ENCODE data around the gene CCDC40. TPM values are rescaled to one million over a fixed set of nuclear protein-coding genes. Genes with fewer than 3 reads are reported as not detected.

CCDC40 gene
- total and polyA plus RNA-seq, 10 of the 15 experiments (the other 5 are each of a cell fraction or from before 2014, with no cell fraction given): 0.06 to 0.10 TPM; not detected in 8

DNA sequence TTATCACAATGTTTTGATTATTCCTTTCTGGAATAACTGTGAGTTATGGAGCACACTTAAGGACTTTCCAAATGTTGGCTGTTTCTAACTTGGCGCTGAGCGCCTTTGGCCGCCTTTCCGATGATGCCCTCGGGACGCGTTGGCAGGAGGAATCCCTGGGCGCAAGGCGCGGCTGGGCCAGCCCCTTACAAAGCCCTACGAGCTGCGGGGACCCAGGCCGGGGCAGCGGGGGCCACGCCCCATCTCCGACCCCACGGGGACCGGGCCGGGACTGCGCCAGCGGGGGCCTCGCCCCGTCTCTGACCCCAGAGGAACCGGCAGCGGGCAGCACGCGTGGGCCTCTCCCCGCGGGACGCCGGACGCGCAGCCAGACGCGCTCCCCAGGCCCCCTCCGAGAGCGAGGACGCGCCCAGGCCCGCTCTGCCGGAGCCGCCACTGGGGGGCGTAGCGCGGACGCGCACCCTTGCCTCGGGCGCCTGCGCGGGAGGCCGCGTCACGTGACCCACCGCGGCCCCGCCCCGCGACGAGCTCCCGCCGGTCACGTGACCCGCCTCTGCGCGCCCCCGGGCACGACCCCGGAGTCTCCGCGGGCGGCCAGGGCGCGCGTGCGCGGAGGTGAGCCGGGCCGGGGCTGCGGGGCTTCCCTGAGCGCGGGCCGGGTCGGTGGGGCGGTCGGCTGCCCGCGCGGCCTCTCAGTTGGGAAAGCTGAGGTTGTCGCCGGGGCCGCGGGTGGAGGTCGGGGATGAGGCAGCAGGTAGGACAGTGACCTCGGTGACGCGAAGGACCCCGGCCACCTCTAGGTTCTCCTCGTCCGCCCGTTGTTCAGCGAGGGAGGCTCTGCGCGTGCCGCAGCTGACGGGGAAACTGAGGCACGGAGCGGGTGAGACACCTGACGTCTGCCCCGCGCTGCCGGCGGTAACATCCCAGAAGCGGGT lies 64.8 kb downstream of the CCDC40 start, which contains the start of gene GAA (continued):
- TF ChIP-seq, protein P1, sequence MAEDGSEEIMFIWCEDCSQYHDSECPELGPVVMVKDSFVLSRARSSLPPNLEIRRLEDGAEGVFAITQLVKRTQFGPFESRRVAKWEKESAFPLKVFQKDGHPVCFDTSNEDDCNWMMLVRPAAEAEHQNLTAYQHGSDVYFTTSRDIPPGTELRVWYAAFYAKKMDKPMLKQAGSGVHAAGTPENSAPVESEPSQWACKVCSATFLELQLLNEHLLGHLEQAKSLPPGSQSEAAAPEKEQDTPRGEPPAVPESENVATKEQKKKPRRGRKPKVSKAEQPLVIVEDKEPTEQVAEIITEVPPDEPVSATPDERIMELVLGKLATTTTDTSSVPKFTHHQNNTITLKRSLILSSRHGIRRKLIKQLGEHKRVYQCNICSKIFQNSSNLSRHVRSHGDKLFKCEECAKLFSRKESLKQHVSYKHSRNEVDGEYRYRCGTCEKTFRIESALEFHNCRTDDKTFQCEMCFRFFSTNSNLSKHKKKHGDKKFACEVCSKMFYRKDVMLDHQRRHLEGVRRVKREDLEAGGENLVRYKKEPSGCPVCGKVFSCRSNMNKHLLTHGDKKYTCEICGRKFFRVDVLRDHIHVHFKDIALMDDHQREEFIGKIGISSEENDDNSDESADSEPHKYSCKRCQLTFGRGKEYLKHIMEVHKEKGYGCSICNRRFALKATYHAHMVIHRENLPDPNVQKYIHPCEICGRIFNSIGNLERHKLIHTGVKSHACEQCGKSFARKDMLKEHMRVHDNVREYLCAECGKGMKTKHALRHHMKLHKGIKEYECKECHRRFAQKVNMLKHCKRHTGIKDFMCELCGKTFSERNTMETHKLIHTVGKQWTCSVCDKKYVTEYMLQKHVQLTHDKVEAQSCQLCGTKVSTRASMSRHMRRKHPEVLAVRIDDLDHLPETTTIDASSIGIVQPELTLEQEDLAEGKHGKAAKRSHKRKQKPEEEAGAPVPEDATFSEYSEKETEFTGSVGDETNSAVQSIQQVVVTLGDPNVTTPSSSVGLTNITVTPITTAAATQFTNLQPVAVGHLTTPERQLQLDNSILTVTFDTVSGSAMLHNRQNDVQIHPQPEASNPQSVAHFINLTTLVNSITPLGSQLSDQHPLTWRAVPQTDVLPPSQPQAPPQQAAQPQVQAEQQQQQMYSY (CRISPR knock-in tag; IDR thresholded peaks at IDR 0.05): peak; percentile 97
- TF ChIP-seq NR2C1 (IDR thresholded peaks at IDR 0.05) (peak; percentile 73), EZH2 (IDR thresholded peaks at IDR 0.05; ENCODE audit: borderline replicate concordance, control insufficient read depth, low read depth, low read length) (no peak), FOXM1 (IDR thresholded peaks at IDR 0.05; ENCODE audit: low read depth, low read length) (no peak), BMI1 (IDR thresholded peaks at IDR 0.05; ENCODE audit: borderline replicate concordance) (no peak), PML (IDR thresholded peaks at IDR 0.05; ENCODE audit: low read length) (no peak), BCL11A (IDR thresholded peaks at IDR 0.05; ENCODE audit: low read depth, low read length) (no peak), SRF (IDR thresholded peaks at IDR 0.05; ENCODE audit: low read depth in 2 of 2, low read length in 2 of 2) (no peak), CREM (IDR thresholded peaks at IDR 0.05; ENCODE audit: low read depth) (0 out of 2 replicates have a peak, but pooled peaks have one; percentile 24), MLLT1 (IDR thresholded peaks at IDR 0.05) (no peak), HCFC1 (IDR thresholded peaks at IDR 0.05; ENCODE audit: low read length) (0 out of 2 replicates have a peak, but pooled peaks have one; percentile 13), CBFB (IDR thresholded peaks at IDR 0.05; ENCODE audit: low read depth) (no peak), SMARCA5 (IDR thresholded peaks at IDR 0.05) (peak; percentile 97), NBN (IDR thresholded peaks at IDR 0.05) (0 out of 2 replicates have a peak, but pooled peaks have one; percentile 31), IRF4 (IDR thresholded peaks at IDR 0.05; ENCODE audit: low read depth, low read length) (no peak), GATAD2B (conservative IDR thresholded peaks at IDR 0.05; ENCODE audit: low read depth) (peak; percentile 95), ZNF622 (IDR thresholded peaks at IDR 0.05) (no peak; the same call in 1 of the 2 replicates)
- TF ChIP-seq, protein P2, sequence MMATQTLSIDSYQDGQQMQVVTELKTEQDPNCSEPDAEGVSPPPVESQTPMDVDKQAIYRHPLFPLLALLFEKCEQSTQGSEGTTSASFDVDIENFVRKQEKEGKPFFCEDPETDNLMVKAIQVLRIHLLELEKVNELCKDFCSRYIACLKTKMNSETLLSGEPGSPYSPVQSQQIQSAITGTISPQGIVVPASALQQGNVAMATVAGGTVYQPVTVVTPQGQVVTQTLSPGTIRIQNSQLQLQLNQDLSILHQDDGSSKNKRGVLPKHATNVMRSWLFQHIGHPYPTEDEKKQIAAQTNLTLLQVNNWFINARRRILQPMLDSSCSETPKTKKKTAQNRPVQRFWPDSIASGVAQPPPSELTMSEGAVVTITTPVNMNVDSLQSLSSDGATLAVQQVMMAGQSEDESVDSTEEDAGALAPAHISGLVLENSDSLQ (IDR thresholded peaks at IDR 0.05): no peak
- TF ChIP-seq, protein P3, sequence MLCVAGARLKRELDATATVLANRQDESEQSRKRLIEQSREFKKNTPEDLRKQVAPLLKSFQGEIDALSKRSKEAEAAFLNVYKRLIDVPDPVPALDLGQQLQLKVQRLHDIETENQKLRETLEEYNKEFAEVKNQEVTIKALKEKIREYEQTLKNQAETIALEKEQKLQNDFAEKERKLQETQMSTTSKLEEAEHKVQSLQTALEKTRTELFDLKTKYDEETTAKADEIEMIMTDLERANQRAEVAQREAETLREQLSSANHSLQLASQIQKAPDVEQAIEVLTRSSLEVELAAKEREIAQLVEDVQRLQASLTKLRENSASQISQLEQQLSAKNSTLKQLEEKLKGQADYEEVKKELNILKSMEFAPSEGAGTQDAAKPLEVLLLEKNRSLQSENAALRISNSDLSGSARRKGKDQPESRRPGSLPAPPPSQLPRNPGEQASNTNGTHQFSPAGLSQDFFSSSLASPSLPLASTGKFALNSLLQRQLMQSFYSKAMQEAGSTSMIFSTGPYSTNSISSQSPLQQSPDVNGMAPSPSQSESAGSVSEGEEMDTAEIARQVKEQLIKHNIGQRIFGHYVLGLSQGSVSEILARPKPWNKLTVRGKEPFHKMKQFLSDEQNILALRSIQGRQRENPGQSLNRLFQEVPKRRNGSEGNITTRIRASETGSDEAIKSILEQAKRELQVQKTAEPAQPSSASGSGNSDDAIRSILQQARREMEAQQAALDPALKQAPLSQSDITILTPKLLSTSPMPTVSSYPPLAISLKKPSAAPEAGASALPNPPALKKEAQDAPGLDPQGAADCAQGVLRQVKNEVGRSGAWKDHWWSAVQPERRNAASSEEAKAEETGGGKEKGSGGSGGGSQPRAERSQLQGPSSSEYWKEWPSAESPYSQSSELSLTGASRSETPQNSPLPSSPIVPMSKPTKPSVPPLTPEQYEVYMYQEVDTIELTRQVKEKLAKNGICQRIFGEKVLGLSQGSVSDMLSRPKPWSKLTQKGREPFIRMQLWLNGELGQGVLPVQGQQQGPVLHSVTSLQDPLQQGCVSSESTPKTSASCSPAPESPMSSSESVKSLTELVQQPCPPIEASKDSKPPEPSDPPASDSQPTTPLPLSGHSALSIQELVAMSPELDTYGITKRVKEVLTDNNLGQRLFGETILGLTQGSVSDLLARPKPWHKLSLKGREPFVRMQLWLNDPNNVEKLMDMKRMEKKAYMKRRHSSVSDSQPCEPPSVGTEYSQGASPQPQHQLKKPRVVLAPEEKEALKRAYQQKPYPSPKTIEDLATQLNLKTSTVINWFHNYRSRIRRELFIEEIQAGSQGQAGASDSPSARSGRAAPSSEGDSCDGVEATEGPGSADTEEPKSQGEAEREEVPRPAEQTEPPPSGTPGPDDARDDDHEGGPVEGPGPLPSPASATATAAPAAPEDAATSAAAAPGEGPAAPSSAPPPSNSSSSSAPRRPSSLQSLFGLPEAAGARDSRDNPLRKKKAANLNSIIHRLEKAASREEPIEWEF (IDR thresholded peaks at IDR 0.05; ENCODE audit: insufficient replicate concordance, low read depth, low read length): no peak
